ENCODE results near the gene TBL3.

The TBL3 gene

GRCh38 chr16:1964506-1965395 lies 7.1 kb upstream of the TBL3 start, which contains the start of gene RPS2:
TSS of gene RPS2 (minus strand) at chr16:1964826. CDS start at chr16:1964625, 201 bp downstream.
- TF ChIP-seq CTCF (conservative IDR thresholded peaks at IDR 0.05) (no peak), ZFX (IDR thresholded peaks at IDR 0.05) (peak; percentile 75)
- H3K27ac ChIP-seq = peak within 1 kb of the TSS; percentile 97

GRCh38 chr16:1965396-1966001 lies 6.4 kb upstream of the TBL3 start:
- H3K27ac ChIP-seq = peak overlapping the region; percentile 97
- TF ChIP-seq CTCF (conservative IDR thresholded peaks at IDR 0.05) (no peak), ZFX (IDR thresholded peaks at IDR 0.05) (no peak)

GRCh38 chr16:1966460-1966859 lies 5.4 kb upstream of the TBL3 start, which contains the start of gene RNF151:
TSS of gene RNF151 (plus strand) at chr16:1966856. CDS start at chr16:1966882, 26 bp downstream.
- TF ChIP-seq CTCF (conservative IDR thresholded peaks at IDR 0.05) (no peak), ZFX (IDR thresholded peaks at IDR 0.05) (no peak)
- H3K27ac ChIP-seq = peak within 1 kb of the TSS; percentile 97

GRCh38 chr16:1968146-1968953 lies 3.5 kb upstream of the TBL3 start:
- no peak overlapping the region for H3K27ac ChIP-seq
- TF ChIP-seq ZFX (IDR thresholded peaks at IDR 0.05) (no peak), CTCF (conservative IDR thresholded peaks at IDR 0.05) (no peak)

- H3K27ac ChIP-seq = peak overlapping the region; percentile 89
- no peak for TF ChIP-seq CTCF (conservative IDR thresholded peaks at IDR 0.05)
- TF ChIP-seq ZFX (IDR thresholded peaks at IDR 0.05) = no peak
These were observed 631 bp downstream of the TBL3 start for GRCh38 chr16:1972490-1972877.

GRCh38 chr16:1973461-1974156 lies 1.8 kb downstream of the TBL3 start:
- H3K27ac ChIP-seq = no peak overlapping the region; the same call in 1 of the 2 replicates
- TF ChIP-seq CTCF (conservative IDR thresholded peaks at IDR 0.05) (no peak), ZFX (IDR thresholded peaks at IDR 0.05) (no peak)

Measured in C4-2B (cell line).